ENCODE data around the gene LCTL. TPM values are rescaled to one million over a fixed set of nuclear protein-coding genes. Genes with fewer than 3 reads are reported as not detected.

Gene LCTL
- total RNA-seq, 1 donor from 2014 or later: not detected

GRCh38 chr15:66611257-66612053 is 45.7 kb upstream of the LCTL start:
- Mint-ChIP-seq H3K27me3 (ENCODE audit: unreplicated experiment) (peaks cover 5% of the 10 kb centered on the region), H3K4me3 (ENCODE audit: unreplicated experiment) (no peak overlapping the region), H3K4me1 (ENCODE audit: low read depth, unreplicated experiment) (no peaks in the 10 kb centered on the region), H3K9me3 (ENCODE audit: unreplicated experiment) (no peaks in the 10 kb centered on the region), H3K27ac (ENCODE audit: unreplicated experiment) (no peak overlapping the region), H3K36me3 (ENCODE audit: unreplicated experiment) (no peaks in the 10 kb centered on the region)
- no peak for TF ChIP-seq CTCF (IDR thresholded peaks at IDR 0.05; ENCODE audit: partially characterized antibody, unreplicated experiment)
- no peak for DNase-seq

- no peak for TF ChIP-seq CTCF (IDR thresholded peaks at IDR 0.05; ENCODE audit: partially characterized antibody, unreplicated experiment)
- Mint-ChIP-seq H3K4me3 (ENCODE audit: unreplicated experiment) (no peak overlapping the region), H3K27me3 (ENCODE audit: unreplicated experiment) (peaks cover 4% of the 10 kb centered on the region), H3K9me3 (ENCODE audit: unreplicated experiment) (no peaks in the 10 kb centered on the region), H3K4me1 (ENCODE audit: low read depth, unreplicated experiment) (no peaks in the 10 kb centered on the region), H3K36me3 (ENCODE audit: unreplicated experiment) (no peaks in the 10 kb centered on the region), H3K27ac (ENCODE audit: unreplicated experiment) (no peak overlapping the region)
- DNase-seq: no peak
Measured at GRCh38 chr15:66609876-66610275, 44.1 kb upstream of the LCTL start.

GRCh38 chr15:66608881-66609280 is 43.1 kb upstream of the LCTL start:
- Mint-ChIP-seq H3K27me3 (ENCODE audit: unreplicated experiment) (peaks cover 4% of the 10 kb centered on the region), H3K4me1 (ENCODE audit: low read depth, unreplicated experiment) (no peaks in the 10 kb centered on the region), H3K9me3 (ENCODE audit: unreplicated experiment) (no peaks in the 10 kb centered on the region), H3K36me3 (ENCODE audit: unreplicated experiment) (no peaks in the 10 kb centered on the region), H3K4me3 (ENCODE audit: unreplicated experiment) (no peak overlapping the region), H3K27ac (ENCODE audit: unreplicated experiment) (no peak overlapping the region)
- no peak for TF ChIP-seq CTCF (IDR thresholded peaks at IDR 0.05; ENCODE audit: partially characterized antibody, unreplicated experiment)
- no peak for DNase-seq

GRCh38 chr15:66608159-66608558 is 42.4 kb upstream of the LCTL start:
- H3K27me3 Mint-ChIP-seq (ENCODE audit: unreplicated experiment): peaks cover 5% of the 10 kb centered on the region
- H3K4me3 Mint-ChIP-seq (ENCODE audit: unreplicated experiment): no peak overlapping the region
- H3K9me3 Mint-ChIP-seq (ENCODE audit: unreplicated experiment): no peaks in the 10 kb centered on the region
- no peaks in the 10 kb centered on the region for H3K4me1 Mint-ChIP-seq (ENCODE audit: low read depth, unreplicated experiment)
- H3K36me3 Mint-ChIP-seq (ENCODE audit: unreplicated experiment): no peaks in the 10 kb centered on the region
- no peak for TF ChIP-seq CTCF (IDR thresholded peaks at IDR 0.05; ENCODE audit: partially characterized antibody, unreplicated experiment)
- DNase-seq: no peak
- H3K27ac Mint-ChIP-seq (ENCODE audit: unreplicated experiment): no peak overlapping the region

All from glutamatergic neuron (in vitro differentiated cells).